EL (cell line): Measurements from ENCODE around the gene ECI1.
A peak's percentile ranks its signal among the peaks of the same experiment; 100 is the strongest.
"Not testable (repeated sequence)": the region's sequence is repeated elsewhere in the genome, so short reads cannot be mapped to it uniquely, and the experiment has no call there.

Experiments
- DNase-seq: peaks from one replicate; pipeline ENCODE4 v3.0.0-alpha.2; 2016

The ECI1 gene

DNA sequence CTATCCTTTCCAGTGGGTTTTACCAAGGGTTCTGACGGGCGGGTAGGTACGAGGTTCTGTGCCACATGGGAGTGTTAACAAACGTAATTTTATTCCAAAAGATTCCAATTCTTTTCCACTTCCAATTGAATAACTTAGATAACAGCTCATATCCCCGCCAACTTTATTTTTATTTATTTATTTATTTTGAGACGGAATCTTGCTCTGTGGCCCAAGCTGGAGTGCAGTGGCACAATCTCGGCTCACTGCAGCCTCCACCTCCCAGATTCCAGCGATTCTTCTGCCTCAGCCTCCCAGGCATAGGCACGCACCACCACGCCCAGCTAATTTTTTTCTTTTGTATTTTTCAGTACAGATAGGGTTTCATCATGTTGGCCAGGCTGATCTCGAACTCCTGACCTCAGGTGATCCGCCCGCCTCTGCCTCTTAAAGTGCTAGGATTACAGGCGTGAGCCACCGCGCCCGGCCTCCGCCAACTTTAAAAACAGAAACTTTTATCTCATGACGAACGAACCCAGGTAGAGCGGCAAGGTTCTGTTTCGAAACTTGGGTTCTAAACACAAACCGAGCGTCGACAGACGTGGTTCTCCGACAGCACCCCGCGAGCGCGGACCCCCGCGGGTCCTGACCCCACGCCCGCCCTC lies 613 bp downstream of the ECI1 start:
- DNase-seq: peak; percentile 38

DNA sequence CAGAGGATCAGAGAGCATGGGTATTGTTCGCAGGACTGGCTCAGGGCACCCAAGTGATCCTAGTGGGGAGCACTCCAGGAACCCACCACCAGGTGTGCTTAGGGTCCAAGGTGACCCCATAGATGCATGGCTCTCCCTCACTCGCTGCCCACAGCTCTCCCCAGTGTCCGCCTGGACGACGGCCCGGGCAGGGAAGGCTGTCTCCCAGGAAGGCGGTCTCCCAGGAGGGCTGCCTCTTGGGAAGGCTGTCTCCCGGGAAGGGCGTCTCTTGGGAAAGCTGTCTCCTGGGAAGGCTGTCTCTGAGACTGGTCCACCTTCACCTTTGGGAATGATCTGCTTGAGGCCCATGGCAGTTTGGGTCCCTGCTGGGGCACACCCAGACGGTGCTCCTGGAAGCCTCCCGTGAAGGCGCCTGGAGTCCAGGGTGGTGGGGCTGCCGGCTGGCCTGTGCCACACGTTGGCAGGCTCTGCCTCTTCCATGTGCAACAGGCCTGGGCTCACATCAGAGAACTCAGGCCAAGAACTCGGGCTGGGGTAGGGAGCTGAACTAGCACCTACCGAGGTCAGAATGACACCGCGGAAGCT lies 5.0 kb downstream of the ECI1 start:
- no peak for DNase-seq

DNA sequence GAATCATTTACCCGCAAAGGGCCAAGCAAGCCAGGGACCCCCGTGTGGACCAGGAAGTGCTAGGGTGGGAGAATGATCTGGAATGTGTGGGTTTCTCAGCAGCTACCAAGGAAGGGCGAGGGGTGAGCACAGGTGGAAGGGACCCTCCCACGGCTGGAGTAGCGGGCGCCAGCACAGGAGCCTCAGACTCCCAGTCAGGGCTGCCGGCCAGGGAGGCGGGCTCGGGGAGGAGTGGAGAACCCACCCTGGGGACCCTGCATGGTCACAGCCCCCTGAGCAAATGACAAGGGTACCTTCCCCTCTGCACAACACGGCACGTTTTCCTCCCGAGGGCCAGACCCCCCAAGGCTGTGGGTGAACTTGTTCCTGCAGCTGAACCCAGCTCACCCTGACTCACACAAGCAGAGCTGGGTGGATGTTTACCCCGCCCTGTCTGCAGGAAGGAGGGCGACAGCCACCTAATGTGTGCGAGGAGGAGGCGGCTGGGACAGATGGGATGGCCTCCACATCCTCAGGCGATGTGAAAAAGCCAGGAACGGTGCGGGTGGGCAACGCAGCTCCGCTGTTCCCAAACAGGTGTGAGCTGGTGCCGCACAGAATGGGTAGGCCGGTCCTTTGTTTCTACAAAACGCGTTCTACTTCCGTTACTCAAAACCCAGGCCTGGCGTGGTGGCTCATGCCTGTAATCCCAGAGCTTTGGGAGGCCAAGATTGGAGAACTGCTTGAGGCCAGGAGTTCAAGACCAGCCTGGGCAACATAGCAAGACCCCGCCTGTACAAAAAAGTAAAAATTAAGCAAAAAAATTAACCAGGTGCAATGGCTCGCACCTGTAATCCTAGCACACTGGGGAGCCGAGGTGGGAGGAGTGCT lies 6.2 kb downstream of the ECI1 start:
- no peak for DNase-seq

DNA sequence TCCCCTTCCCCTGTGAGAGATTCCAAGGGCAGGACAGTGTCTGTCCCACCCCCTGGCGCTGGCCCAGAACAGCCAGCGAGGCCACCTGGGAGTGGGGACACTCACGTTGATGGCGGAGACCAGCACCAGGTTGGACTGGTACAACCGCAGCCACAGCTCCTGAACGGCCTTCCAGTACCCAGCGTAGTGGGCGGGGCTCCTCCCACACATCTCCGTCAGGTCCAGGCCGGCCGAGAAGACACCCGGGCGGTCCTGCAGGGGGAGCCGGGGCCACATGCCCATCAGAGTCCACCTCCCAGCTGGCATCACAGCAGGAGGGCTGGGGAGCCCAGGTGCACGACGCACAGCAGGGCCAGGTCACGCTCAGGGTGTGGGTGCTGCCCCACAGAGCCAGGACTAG lies 7.1 kb downstream of the ECI1 start:
- no peak for DNase-seq

DNA sequence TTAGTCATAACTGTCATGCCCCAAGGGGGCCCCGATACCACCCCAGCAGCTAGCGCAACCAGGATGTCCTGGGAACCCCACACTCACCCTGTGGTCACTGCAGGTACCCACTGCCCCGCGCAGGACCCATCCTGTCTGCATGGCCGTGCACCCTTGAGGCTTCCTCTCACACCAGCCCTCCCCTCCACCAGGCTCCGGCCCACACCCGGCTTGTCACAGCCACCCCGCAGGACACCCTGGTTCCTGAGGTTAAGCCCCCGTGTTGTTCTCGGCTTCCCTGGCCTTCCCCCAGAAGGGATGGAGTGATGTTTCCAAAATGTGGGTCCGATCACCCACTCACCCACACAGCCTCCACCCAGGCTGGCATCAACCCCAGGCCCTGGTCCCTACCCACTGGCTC lies 7.6 kb downstream of the ECI1 start:
- no peak for DNase-seq

DNA sequence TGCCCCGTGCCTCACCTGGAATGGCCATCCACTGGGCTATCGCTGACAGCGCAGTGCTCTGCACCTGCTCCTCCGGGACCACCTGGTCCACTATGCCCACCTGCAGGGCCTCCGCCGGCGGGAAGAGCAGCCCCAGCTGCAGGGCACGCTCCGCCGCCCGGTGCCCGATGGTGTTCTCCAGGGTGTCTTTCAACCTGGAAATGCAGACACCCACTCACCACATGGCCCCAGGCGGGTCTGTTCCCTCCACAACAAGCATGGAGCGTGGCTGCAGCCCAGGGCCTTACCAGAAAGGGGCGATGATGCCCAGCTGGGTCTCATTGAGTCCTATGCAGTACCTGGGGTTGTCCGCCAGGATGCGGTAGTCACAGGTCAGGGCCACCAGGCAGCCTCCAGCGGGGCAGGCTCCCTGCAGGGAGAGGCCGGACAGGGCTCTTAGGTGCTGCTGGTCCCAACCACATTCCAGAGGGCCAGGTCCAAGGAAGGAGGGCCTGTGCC lies 8.3 kb downstream of the ECI1 start:
- no peak for DNase-seq

DNA sequence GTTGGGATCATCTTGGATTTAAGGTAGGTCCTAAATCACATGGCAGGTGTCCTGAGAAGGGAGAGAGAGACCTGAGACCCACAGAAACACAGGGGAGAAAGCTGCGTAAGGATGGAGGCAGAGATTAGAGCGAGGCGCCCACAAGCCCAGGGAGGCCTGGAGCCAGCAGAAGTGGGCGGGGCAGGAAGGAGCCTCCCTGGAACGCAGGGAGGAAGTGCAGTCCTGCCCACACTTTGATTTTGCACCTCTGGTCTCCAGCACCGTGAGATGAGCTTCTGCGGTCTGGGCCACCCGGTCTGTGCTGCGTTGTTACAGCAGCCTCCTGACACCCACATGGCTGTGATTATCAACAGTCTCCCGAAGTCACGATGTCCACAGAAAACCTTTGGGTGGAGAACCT lies 8.8 kb downstream of the ECI1 start:
- DNase-seq: no peak

DNA sequence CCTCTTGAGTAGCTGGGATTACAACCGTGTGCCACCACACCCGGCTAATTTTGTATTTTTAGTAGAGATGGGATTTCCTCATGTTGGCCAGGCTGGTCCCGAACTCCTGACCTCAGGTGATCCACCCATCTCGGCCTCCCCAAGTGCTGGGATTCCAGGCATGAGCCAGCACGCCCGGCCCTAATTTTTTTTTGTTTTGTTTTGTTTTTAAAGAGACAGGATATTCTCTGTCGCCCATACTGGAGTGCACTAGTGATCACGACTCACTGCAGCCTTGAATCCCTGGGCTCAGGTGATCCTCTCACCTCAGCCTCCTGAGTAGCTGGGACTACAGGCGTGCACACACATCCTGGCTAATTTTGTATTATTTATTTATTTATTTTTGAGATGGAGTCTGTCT lies 11.1 kb downstream of the ECI1 start:
- not testable (repeated sequence) for DNase-seq

DNA sequence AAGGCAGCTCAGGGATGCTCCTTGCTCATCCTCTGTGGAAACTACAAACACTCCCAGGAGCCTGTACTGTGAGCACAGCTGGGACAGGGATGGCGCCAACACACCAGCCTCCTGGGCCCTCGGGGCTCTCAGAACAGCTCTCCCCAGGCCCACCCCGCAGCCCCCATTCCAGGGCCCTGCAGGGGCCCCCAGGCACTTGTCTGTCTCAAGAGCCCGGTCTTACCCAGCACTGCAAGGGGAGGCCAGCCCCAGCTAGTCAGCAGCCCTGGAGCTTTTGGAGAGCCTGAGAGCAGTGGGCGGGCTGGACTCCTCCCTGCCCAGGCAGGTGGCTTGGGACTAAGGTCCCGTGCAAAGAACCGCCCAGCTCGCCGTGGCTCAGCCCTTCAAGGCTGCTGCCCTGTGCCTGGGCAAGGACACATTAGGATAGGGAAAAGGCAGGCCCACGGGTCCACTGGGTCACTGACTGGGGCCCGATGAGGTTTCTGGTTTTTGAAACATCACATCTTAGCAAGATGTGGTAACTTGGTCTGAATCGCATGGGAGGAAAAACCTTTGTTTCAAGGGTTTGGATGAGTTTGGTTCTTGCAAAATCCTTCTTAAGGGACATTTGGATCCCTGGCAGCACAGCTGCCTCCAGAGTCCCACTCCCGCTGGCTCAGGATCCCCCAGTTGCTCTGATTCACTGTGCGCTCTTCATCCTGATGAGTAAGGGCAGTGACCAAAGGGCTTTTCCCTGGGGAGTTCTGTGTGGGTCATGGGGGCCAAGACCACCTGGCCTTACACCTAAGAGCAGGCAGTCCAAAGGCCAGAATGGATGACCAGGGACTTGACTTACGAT lies 12.3 kb downstream of the ECI1 start:
- no peak for DNase-seq

DNA sequence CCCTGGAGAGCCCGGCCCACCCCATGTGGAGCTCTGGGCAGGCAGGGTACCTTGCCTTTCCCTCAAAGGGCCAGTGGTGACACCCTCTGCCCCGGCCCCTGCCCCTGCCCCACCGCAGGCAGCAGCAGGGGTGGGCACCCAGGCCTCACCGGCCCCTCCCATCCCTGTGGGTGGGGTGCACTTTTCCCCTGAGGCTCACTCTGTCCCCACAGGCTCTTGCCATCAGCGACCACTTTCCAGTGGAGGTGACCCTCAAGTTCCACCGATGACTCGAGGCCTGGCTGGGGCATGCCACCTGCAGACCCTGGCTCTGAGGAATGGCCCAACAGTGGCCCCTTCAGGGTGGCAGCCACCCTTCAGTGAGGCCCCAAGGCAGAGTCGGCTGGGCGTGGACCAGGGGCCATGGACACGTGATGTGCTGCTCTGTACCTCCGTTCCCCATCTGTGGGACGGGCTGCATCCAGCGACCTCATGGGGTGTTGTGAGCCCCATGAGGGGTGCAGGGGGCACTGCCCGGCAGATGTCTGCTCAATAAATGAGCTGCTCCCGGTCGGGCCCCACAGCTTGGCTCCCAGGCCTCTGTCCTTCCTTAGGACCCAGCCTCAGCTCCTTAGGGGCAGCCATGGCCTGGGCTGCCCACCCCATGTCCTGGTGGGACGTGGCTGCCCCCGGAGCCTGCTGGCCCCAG lies 13.1 kb downstream of the ECI1 start:
- no peak for DNase-seq

DNA sequence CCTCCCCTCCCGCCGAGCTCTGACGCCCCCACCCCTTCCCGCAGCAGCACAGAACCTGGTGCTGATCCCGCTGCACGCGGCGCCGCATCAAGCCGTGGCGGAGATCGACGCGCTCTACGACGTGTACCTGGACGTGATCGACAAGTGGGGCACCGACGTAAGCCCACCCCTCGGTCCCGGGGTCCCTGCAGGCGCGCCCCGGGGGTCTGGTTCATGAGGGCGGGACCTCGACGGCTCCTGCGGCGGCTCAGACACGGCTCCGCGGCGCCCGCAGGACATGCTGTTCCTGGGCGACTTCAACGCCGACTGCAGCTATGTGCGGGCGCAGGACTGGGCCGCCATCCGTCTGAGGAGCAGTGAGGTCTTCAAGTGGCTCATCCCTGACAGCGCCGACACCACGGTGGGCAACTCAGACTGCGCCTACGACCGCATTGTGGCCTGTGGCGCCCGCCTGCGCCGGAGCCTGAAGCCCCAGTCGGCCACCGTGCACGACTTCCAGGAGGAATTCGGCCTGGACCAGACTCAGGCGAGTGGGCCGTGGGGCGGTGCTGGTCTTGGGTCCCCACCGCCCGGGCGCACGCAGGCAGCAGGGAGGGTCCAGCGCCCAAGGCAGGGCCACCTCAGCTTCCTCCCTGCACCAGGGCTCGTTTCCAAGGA lies 13.8 kb downstream of the ECI1 start:
- no peak for DNase-seq

DNA sequence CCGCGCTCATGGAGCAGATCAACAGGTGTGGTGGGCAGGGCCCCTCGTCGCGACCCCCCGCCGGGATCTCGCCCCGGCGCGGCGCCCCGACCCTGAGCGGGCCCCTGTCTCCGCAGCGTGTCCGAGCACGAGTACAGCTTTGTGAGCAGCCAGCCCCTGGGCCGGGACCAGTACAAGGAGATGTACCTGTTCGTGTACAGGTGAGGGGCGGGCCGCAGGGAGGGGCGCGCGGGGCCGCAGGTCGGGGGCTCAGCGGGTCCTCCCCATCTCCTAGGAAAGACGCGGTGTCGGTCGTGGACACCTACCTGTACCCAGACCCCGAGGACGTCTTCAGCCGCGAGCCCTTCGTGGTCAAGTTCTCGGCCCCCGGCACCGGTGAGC lies 14.3 kb downstream of the ECI1 start:
- DNase-seq: no peak

DNA sequence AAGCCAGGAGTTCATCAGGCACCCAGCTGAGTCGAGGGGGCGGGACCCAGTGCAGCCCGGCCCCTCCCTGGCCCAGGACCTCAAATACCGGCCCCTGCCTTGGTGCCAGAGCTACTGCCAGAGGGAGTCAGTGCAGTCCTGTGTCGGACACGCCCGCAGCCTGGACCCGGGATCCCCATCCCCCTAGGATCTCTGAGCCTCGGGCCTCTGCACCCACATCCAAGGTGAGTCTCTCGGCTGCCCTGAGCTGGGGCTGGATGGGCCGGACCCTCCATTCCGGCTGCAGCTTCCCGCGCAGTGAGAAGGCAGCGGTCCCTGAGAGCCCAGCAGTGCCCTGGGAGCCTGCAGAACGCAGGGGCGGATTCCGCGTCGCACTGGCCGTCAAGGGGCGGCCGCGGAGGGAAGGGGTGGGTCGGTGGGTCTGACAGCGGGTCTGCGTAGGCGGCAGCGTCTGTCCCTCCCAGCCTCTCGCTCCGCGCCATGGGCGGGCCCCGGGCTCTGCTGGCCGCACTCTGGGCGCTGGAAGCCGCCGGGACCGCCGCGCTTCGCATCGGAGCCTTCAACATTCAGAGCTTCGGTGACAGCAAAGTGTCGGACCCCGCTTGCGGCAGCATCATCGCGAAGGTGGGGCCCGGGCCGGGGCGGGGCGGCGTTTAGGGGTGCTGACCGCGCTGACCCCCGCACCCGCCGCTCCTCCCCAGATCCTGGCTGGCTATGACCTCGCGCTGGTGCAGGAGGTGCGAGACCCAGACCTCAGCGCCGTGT lies 14.9 kb downstream of the ECI1 start, which contains the start of gene DNASE1L2:
Gene DNASE1L2 (plus strand): TSS at position 108 of the 765 bp plus-strand sequence. CDS start 373 bp downstream, at position 481.
- peak; percentile 34 for DNase-seq

DNA sequence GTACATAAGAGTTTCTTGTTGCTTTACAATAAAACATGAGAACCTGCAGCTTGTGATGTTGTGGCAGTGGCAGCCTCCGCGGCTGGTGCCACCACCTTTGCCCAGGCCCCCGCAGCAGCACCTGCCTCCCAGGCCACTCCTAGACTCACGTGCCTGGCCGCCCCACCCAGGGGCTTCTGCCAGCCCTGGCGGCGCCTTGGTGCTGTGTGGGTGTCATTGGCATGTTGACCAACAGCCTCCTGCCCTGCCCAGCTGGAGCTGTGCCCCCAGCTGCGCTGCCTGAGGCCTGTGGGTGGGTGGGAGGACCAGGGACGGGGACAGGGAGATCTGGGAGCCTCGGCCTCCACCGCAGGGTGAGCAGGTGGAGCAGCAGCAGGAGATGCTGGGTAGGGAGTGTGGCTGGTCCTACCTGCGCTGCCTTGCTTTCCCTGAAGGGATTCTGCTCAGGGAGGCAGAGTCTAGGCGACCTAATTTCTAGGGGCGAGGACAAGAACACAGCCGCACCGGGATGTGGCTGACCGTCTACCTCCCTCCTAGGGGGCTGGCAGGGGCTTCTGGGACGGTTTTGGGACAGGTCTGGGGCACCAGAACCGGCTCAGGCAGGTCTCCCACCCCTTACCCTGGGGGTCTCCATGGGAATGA lies 15.6 kb downstream of the ECI1 start:
- no peak for DNase-seq

DNA sequence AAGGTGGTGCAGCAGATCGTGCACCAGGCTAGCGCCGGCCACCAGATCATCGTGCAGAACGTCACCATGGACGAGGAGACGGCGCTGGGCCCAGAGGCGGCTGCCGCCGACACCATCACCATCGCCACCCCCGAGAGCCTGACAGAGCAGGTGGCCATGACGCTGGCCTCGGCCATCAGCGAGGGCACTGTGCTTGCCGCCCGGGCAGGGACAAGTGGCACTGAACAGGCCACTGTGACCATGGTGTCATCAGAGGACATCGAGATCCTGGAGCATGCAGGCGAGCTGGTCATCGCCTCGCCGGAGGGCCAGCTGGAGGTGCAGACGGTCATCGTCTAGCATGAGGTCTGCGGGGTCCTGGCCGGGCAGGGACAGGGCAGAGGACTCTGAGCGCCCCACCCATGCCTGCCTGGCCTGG lies 16.1 kb downstream of the ECI1 start:
- DNase-seq: no peak

DNA sequence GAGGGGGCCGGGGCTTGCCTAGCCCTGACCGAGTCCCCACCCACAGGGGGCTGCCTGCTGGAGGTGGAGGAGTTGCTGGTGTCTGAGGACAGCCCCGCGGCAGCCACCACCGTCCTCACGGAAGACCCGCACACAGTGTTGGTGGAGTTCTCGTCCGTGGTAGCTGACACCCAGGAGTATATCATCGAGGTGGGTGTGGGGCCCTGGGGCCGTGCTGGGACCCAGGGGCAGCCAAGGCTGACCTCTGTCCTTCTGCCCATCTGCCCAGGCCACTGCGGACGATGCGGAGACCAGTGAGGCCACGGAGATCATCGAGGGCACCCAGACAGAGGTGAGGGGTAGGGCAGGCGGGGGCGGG lies 16.6 kb downstream of the ECI1 start:
- DNase-seq: no peak

DNA sequence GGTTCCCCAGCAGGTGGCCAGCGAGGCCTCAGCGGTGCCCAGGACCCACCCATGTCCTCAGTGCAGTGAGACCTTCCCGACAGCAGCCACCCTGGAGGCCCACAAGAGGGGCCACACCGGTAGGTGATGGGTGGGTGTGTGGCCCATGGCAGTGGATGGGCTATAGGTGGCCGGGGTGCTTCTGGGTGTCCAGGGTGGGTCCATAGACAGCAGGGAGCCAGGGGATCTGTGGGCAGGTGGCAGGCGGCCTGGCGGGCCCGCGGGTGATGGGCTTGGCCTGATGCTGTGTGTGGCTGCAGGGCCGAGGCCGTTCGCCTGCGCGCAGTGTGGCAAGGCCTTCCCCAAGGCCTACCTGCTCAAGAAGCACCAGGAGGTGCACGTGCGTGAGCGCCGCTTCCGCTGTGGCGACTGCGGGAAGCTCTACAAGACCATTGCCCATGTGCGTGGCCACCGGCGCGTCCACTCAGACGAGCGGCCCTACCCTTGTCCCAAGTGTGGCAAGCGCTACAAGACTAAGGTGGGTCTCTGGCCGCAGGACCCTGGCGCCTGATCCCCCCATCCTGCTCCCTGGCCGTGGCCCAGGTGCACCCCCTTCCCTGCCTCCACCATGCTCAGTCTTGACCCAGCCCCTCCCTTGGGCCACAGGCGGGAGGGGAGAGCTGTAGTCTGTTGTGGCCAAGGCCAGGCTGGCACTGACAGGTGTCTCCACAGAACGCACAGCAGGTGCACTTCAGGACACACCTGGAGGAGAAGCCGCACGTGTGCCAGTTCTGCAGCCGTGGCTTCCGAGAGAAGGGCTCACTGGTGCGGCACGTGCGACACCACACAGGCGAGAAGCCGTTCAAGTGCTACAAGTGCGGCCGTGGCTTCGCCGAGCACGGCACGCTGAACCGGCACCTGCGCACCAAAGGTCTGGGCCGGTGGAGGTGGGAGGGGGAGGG lies 17.2 kb downstream of the ECI1 start:
- no peak for DNase-seq

DNA sequence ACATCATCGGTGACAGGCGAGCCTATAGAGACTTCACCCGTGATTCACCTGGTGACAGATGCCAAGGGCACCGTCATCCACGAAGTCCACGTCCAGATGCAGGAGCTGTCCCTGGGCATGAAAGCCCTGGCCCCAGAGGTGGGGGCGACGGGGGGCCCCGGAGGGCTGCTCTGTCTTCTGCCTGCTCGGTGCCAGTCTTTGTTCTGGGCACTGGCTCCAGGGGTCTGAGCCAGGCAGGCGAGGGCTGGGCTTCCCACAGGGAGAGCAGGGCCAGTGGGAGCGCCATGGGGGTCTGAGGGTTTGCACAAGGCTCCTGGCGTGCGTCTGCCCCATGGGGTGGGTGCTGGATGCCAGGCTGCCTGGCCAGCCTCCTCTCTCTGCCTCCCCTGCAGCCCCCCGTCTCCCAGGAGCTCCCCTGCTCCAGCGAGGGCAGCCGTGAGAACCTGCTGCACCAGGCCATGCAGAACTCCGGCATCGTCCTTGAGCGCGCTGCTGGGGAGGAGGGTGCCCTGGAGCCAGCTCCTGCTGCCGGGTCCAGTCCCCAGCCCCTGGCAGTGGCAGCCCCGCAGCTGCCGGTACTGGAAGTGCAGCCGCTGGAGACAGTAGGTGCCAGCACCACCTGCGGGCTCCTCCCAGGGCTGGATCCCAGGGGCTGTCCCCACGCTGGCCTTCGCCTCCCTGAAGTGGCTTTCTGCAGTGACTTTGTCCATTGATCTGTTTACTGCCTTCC lies 18.2 kb downstream of the ECI1 start:
- DNase-seq: no peak
